GM18873 (cell line): ENCODE measurements around the gene CFAP107.
"Not testable (repeated sequence)": the region's sequence is repeated elsewhere in the genome, so short reads cannot be mapped to it uniquely, and the experiment has no call there.

ENCODE experiments used
- ATAC-seq: cut with Tn5 transposase; IDR thresholded peaks from one replicate; pipeline ENCODE4 v1.9.1; 2021; ENCODE audit warnings: mild to moderate bottlenecking, moderate library complexity, moderate number of reproducible peaks; ENCODE audit not compliant: unreplicated experiment, low FRiP score

Gene CFAP107, protein sequence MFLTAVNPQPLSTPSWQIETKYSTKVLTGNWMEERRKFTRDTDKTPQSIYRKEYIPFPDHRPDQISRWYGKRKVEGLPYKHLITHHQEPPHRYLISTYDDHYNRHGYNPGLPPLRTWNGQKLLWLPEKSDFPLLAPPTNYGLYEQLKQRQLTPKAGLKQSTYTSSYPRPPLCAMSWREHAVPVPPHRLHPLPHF

DNA sequence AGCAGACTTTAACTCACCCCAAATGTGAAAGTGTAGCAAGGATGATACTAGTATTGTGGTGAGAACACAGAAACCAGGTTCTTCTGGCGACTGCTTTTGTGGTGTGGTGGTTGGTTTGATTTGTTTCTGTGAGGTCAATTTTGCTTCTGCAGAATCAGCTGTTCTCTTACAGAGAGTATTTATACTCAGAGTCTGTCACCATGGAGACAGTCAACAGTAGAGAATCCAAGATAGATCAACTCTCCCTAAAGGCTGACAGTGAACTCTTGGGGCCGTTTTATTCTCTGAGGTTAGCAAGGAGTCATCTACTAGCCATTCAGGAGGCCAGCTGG, at the start of gene CFAP107:
Gene CFAP107 (plus strand): TSS at position 209 of the 332 bp plus-strand sequence. CDS start 231 bp downstream, outside the sequence.
- no peak for ATAC-seq

DNA sequence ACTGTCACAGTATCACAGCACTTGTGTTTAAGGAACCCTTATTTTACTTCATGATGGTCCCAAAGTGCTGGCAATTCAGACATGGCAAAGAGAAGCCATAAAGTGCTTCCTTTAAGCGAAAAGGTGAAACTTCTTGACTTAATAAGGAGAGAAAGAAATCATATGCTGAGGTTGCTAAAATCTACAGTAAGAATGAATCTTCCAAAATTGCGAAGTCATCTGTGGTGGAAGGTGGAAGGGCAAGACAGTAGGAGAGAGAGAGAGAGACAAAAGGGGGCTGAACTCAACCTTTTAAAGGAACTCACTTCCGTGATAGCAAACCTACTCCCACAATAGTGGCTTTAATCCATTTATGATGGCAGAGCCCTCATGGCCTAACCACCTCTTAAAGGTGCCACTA, 49.3 kb upstream of the CFAP107 start:
- no peak for ATAC-seq

DNA sequence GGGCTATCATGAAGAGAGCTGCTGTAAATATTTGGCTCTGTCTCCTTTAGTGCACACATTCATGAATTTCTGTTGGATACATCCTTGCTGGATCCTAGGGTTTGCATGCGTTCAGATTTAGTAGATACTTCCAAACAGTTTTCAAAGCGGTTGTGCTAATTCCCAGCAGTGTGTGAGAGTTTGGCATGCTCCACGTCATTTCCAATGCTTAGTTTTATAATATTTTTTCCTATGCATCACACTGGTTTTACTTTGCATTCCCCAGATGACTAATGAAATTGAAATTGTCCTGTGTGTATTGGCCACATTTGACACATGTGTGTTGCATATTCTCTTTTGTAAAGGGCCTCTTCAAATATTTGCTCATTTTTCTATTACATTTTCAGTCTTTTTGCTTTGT, 48.6 kb upstream of the CFAP107 start:
- ATAC-seq, result no peak

DNA sequence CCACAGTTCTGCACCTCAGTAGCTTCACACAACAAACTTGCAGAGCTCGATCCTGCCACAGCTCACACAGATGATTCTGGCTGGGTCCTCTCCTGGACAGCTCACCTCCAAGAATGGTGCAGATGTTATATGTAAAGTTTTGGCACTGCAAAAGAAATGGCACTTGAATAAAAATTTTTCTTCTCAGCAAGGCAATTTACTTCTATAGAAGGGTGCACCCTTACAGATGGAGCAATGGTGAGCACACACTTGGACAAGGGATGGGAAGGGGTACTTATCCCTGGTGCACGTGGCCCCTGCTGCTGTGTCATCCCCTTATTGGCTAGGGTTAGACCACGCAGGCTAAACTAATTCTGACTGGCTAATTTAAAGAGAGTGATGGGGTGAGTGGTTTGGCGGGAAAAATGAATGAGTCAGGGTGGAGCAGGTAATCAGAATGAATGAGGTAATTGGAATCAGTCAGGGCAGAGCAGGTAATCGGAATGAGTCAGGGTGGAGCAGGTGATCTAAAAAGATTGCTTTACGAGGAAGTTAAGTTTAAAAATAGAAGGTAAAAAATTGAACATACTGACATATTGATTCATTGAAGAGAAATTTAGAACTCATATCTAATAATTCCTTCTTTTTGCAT, 42.1 kb upstream of the CFAP107 start:
- ATAC-seq, result no peak

DNA sequence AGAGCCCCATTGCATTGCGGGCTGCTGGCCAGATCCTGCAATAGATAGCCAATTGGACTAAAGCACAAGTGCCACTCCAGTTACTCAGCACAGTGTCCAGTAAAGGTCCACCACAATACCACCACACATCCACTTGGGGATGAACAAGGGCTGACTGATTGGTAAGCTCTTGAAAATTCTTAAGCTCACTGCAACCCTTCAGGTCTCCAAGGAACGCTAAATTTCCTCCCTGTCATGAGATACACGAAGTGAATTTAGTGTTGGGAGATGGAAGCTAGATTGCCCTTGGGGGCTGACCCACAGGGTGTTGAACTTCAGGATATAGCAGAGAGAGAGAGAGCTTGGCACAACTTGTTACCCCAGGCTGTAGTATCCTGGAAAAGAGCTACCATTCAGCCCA, 39.9 kb upstream of the CFAP107 start:
- ATAC-seq, result no peak

DNA sequence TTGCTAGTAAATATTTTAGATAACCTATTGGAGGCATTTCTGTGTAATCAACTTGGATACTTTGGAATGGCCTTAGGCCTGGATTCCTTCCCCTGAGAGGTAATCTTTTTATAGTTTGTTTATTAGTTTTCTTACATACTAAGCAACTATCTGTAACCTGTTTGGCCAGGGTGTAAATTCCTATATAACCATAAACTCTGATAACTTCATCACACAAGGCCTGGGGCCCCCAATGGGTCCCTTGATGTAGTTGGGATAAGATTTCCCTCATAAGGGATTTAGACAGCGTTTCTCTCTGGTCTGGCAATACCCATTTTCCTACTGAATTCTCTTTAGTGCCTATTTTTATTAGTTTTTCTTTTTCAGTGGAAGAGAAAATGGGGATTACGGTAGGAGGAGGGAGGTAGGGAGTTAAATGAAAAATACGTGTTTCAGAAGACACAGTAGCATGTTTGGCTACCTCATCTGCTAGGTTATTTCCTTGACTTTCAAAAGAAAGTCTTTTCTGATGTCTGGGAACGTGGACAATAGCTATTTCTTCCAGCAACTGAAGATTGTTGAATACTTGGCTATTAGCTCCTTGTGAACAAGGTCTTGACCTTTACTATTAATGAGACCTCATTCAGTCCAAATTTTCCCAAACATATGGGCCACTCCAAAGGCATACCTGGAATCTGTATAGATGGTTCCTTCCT, 37.5 kb upstream of the CFAP107 start:
- no peak for ATAC-seq

DNA sequence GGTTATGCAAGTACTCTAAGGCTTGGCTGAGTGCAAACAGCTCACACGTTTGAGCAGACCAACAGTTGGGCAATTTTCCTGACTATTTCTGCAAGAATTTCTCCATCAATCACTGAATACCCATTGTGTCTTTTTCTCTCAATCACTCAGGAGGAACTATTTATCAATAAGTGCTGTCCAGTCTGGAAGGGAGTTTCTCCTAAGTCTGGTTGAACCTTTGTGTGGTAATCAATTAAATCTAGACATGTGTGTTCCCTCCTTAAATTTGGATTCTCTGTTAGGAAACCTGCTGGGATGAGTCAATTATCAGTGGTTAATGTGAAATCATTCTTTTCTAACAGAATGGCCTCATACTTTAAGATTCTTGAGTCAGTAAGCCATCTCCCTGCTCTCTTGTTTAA, 36.9 kb upstream of the CFAP107 start:
- no peak for ATAC-seq

DNA sequence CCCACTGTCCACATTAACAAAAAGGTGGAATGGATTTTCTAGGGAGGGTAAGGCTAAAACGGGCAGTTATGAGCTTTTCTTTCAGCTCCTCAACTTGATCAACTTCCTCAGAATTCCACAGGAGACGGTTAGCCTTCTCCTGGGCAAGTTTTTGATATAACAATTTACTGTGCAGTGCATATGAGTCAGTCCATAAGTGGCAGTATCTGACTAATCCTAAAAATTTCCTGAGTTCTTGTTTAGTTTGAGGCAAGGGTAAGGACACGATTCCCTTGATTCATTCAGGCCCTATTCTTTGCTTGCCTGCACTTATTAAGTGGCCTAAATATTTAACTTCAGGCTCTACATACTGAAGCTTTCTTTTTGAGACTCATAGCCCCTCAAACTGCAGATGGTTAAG, 36.3 kb upstream of the CFAP107 start:
- no peak for ATAC-seq

DNA sequence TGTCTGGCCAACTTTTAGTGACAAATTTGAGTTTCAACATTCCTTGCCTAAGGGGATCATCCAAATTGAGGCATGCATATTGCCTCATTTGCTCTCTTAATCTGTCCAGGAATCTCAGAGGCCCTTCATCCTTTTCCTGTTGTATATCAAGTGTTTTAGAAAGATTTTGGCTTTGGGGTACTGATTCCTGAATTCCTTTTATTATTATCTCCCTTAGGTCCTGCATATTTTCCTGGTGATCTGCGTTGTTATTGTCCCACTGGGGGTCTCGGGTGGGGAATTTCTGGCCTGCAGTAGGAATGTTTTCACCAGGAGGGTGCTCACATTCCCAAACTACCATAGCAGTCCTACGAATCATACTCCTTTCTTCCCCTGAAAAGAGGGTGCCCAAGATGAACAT, 34.5 kb upstream of the CFAP107 start:
- ATAC-seq, result no peak

DNA sequence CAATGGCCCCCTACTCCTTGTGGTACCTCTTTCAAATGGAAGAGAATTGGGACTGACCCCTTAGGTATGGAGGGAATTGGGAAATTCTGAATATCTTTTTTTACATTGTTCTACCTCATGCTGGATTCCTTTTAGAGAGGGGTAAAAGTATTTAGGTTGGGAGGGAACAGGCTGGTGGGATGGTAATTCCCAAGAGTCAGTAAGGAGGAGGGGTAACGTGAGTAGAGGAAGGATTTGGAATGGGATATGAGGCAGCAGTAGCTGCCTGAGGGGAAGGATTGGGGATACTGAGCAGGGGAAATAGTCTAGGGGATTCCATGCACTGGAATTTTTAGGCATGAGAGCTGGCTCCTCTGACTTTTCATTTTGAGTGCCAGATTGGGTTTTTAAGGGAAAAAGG, 33.9 kb upstream of the CFAP107 start:
- ATAC-seq, result no peak

DNA sequence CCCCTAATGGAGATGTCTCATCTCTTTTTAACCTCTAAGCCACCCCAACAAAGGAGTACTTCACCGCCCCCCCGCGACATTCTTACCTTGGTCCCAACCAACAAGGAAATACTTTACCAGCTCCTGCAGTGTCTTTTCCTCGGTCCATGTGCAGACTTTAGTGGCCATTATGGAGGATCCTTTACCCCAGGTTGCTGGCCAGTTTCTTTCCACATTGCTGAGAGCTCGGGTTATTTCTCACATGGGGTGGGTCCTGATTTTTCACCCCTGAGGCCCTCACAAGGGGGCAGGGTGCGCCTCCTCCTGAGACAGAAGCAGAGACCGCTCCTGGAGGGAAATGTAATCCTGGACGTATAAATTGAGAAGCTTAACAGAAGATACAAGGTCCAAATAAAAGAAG, 33.1 kb upstream of the CFAP107 start:
- no peak for ATAC-seq

DNA sequence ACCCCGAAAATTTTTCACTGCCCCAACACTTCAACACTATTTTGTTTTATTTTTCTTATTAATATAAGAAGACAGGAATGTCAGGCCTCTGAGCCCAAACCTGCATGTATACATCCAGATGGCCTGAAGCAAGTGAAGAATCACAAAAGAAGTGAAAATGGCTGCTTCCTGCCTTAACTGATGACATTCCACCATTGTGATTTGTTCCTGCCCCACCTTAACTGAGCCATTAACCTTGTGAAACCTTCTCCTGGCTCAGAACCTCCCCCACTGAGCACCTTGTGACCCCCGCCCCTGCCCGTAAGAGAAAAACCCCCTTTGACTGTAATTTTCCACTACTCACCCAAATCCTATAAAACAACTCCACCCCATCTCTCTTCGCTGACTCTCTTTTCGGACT, 32.3 kb upstream of the CFAP107 start:
- ATAC-seq, result not testable (repeated sequence)

DNA sequence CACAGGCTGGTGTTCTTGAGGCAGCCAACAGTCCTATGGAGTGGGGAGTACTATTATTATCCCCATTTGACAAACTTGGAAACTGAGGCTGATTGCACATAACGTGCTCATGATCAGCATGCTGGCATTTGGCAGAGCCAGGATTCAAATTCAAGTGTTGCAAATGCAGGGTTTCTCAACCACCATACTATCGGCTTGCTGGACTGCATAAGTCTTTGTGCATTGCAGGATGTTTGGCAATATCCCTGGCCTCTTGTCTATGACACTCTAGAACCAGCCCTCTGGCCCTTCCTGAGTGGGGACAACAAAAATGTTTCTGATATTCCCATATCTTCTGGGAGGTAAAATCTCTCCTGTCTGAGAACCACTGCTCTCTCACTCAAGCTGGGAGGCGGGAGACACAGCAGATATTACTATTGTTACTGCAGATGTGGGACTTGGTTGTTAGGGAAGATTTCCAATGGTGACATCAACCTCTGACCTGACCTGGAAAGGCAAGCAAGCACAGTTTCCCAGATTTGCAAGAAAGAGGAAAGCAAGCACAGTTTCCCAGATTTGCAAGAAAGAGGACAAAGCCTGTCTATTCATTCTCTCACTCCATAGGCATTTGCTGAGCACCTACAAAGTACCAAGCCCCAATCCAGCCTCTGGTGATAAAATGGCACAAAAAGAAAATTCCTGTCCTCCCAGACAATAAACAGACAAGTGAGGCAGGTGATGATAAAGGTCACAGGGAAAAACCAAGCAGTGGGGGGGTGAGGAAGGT, 31.1 kb upstream of the CFAP107 start:
- ATAC-seq, result no peak

DNA sequence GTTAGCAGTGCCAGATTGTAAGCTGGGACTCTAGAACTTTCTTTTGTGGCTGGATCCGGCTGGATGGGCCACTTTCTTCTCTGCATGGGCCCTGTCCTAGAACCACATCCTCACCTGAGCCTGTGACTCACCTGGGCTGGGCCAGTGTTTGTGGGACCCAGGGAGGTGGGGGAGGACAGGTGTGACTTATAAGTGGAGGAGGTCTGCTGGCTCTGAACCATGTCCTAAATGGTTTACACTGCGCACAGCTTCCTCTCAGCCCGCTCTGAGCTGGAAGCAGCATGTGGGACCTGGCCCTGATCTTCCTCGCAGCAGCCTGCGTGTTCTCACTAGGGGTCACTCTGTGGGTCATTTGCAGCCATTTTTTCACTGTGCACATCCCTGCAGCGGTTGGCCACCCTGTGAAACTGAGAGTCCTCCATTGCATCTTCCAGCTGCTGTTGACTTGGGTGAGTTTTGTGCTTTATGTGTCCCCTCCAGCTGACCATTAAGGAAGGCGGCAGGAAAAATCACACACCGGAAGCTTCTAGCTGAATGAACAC, 30.0 kb upstream of the CFAP107 start, which contains the start of gene AADACL3:
Gene AADACL3 (plus strand): TSS at position 215 of the 542 bp plus-strand sequence. CDS start 67 bp downstream, at position 282.
- no peak for ATAC-seq

DNA sequence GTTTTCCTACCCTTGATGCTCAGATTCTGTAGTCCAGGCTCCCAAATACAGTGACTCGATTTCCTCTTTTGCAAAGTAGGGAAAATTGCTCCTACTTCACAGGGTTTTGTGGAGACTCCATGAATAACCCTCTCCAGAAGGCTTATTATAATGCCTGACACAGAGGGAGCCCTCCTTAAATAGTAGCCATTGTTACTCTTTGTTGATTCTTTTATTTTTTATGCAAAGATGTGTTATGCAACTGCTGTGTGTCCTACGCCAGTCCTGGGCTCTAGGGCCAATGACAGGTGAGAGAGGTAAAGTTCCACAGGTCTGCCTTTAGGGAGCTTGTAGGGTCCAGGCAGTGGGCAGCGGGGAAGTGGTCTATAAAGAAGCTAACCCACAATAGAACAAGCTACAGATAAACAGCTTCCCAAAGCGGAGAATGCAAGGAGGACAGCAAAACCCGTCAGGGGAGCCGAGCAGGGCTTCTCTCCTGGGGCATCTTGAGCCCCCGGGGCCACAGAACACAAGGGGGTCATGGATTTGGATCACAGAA, 28.6 kb upstream of the CFAP107 start:
- no peak for ATAC-seq

DNA sequence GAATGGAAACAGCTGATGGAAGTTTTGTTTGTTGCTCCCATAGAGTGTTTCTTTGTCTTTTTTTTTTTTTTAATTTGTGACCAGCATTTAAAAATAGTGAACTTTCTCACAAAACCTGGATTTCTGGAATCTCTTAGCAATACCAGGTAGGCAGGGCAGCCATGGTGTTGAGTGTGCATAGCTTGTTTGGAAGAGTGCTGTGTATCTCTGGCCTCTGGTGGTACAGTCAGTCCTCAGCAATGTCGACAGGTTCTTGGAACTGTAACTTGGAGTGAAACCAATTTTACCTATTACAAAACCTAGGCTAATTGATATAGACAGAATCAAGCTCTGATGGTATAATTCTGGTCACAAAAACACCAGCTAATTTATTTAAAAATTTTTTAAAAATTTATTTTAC, 23.4 kb upstream of the CFAP107 start:
- ATAC-seq, result no peak

DNA sequence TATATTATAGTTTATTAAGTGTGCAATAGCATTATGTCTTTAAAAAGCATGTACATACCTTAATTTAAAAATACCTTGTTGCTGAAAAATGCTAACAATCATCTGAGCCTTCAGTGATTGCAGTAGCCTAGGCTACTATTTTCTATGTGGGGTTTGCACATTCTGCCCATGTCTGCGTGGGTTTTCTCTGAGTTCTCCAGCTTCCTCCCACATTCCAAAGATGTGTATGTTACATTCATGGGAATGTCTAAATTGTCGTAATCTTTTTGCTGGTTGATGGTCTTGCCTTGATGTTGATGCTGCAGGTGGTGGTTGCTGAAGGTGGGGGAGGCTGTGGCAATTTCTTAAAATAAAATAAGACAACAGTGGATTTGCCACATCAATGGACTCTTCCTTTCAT, 17.6 kb upstream of the CFAP107 start:
- no peak for ATAC-seq

DNA sequence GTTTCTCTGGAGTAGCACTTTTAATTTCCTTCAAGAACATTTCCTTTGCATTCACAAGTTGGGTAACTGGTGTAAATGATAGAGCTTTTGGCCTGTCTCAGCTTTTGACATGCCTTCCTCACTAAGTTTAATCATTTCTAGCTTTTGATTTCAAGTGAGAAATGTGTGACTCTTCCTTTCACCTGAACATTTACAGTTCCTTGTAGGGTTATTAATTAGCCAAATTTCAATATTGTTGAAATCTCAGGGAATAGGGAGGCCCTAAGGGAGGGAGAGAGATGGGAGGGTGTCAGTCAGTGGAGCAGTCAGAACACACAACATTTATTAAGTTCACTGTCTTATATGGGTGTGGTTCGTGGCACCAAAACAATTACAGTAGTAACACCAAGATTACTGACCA, 15.8 kb upstream of the CFAP107 start:
- ATAC-seq, result no peak

DNA sequence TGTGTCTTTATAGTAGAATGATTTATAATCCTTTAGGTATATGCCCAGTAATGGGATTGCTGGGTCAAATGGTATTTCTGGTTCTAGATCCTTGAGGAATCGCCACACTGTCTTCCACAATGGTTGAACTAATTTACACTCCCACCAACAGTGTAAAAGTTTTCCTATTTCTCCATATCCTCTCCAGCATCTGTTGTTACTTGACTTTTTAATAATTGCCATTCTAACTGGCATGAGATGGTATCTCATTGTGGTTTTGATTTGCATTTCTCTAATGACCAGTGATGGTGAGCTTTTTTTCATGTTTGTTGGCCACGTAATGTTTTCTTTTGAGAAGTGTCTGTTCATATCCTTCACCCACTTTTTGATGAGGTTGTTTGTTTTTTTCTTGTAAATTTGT, 14.9 kb upstream of the CFAP107 start:
- not testable (repeated sequence) for ATAC-seq

DNA sequence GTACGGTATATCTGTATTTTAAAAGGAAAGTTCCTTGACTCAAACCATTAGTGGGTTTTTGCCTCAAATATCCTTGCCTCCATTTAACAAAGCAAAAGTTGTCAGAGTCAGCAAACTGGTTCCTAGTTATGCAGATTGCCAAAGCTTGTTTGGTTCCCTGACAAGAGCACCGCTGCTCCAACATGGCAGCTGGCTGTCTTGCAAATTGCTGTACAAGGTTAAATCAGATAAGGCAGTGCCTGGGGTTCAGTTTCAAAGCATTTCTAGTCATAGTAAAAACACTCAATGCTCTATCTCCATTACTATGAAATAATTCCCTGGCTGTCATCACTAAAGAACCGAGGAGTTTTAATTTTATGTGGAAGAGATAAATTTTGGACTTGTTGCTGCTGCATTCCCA, 11.3 kb upstream of the CFAP107 start:
- ATAC-seq, result no peak

DNA sequence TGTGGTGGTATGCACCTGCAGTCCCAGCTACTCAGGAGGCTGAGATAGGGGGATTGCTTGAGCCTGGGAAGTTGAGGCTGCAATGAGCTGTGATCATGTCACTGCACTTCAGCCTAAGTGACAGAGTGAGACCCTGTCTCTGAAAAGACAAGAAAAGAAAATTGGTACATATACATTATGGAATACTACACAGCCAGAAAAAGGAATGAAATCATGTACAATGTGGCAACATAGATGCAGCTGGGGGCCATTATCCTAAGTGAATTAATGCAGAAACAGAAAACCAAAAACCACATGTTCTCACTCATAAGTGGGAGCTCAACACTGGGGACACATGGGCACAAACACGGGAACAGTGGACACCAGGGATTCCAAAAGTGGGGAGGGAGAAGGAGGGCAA, 7.1 kb upstream of the CFAP107 start:
- ATAC-seq, result no peak
